ENCODE measurements around the gene DNAJC9.

- no peak for TF ChIP-seq CTCF (IDR thresholded peaks at IDR 0.05 in 4 of 5, conservative IDR thresholded peaks at IDR 0.05 in 1 of 5)
- no peak for TF ChIP-seq POLR2A (IDR thresholded peaks at IDR 0.05)
Observed at GRCh38 chr10:73220989-73221388, 26.1 kb downstream of the DNAJC9 start.

All from gastrocnemius medialis (tissue), 4 donors.